ENCODE data around the gene GPR89A. TPM values are rescaled to one million over a fixed set of nuclear protein-coding genes. Genes with fewer than 3 reads are reported as not detected.

Gene GPR89A
- total and polyA plus RNA-seq, 10 of the 15 experiments (the other 5 are each of a cell fraction or from before 2014, with no cell fraction given): 15.0 to 34.8 (median 26.9) TPM

GRCh38 chr1:145711213-145711651 lies 103.4 kb downstream of the GPR89A start:
- no peak for ATAC-seq
- DNase-seq (ENCODE audit: low read depth, low spot score): no peak
- BruUV-seq (replicated peaks): no TSS peak
- Histone ChIP-seq H3K9ac (ENCODE audit: control insufficient read depth, insufficient read depth, low read length) (no peak overlapping the region), H3K4me2 (ENCODE audit: control insufficient read depth, insufficient read depth) (no peak overlapping the region), H4K20me1 (ENCODE audit: control insufficient read depth, insufficient read depth) (no peaks in the 10 kb centered on the region), H3K4me1 (ENCODE audit: control insufficient read depth, insufficient read depth, low read length) (peaks cover 6% of the 10 kb centered on the region), H3K27me3 (replicated peaks in 1 of 2; ENCODE audit: control insufficient read depth in 2 of 2, insufficient read depth in 2 of 2, low read length in 1 of 2) (no peaks in the 10 kb centered on the region), H3K27ac (ENCODE audit: control insufficient read depth, insufficient read depth) (no peak overlapping the region), H3K79me2 (ENCODE audit: control insufficient read depth, insufficient read depth, low read length) (no peaks in the 10 kb centered on the region), H3K4me3 (no peak overlapping the region), H2AFZ (ENCODE audit: control insufficient read depth, low read depth, low read length) (no peak overlapping the region), H3K9me3 (replicated peaks; ENCODE audit: control insufficient read depth, insufficient read depth, low read length) (no peaks in the 10 kb centered on the region), H3K36me3 (ENCODE audit: control insufficient read depth in 2 of 2, insufficient read depth in 2 of 2, low read length in 1 of 2) (no peaks in the 10 kb centered on the region)
- in situ Hi-C loops (cut with MboI): no loop called here
- ChIA-PET CTCF (no interaction called here), POLR2A (interaction anchor here (0.6 kb wide), 1 partner anchor 9 kb away, joined by 3 read pairs; no protein-coding TSS in a partner anchor), RAD21 (ENCODE audit: unreplicated experiment) (no interaction called here), SMC1A (ENCODE audit: uncharacterized antibody, unreplicated experiment) (no interaction called here)
- TF ChIP-seq FOXK2 (IDR thresholded peaks at IDR 0.05): no peak
- TF ChIP-seq NFYA (IDR thresholded peaks at IDR 0.05; ENCODE audit: borderline replicate concordance, low read depth, low read length): no peak
- TF ChIP-seq KAT2A (conservative IDR thresholded peaks at IDR 0.05; ENCODE audit: control insufficient read depth, low read depth, low read length): no peak
- TF ChIP-seq PAX8 (IDR thresholded peaks at IDR 0.05): no peak
- TF ChIP-seq MYB (IDR thresholded peaks at IDR 0.05; ENCODE audit: borderline replicate concordance, low read depth, low read length): no peak
- no peak for TF ChIP-seq MEF2A (IDR thresholded peaks at IDR 0.05; ENCODE audit: insufficient read depth, low read depth, low read length)
- TF ChIP-seq, protein P1, sequence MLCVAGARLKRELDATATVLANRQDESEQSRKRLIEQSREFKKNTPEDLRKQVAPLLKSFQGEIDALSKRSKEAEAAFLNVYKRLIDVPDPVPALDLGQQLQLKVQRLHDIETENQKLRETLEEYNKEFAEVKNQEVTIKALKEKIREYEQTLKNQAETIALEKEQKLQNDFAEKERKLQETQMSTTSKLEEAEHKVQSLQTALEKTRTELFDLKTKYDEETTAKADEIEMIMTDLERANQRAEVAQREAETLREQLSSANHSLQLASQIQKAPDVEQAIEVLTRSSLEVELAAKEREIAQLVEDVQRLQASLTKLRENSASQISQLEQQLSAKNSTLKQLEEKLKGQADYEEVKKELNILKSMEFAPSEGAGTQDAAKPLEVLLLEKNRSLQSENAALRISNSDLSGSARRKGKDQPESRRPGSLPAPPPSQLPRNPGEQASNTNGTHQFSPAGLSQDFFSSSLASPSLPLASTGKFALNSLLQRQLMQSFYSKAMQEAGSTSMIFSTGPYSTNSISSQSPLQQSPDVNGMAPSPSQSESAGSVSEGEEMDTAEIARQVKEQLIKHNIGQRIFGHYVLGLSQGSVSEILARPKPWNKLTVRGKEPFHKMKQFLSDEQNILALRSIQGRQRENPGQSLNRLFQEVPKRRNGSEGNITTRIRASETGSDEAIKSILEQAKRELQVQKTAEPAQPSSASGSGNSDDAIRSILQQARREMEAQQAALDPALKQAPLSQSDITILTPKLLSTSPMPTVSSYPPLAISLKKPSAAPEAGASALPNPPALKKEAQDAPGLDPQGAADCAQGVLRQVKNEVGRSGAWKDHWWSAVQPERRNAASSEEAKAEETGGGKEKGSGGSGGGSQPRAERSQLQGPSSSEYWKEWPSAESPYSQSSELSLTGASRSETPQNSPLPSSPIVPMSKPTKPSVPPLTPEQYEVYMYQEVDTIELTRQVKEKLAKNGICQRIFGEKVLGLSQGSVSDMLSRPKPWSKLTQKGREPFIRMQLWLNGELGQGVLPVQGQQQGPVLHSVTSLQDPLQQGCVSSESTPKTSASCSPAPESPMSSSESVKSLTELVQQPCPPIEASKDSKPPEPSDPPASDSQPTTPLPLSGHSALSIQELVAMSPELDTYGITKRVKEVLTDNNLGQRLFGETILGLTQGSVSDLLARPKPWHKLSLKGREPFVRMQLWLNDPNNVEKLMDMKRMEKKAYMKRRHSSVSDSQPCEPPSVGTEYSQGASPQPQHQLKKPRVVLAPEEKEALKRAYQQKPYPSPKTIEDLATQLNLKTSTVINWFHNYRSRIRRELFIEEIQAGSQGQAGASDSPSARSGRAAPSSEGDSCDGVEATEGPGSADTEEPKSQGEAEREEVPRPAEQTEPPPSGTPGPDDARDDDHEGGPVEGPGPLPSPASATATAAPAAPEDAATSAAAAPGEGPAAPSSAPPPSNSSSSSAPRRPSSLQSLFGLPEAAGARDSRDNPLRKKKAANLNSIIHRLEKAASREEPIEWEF (IDR thresholded peaks at IDR 0.05; ENCODE audit: insufficient replicate concordance, low read depth, low read length): no peak
- TF ChIP-seq RCOR1 (conservative IDR thresholded peaks at IDR 0.05; ENCODE audit: low read depth, low read length): no peak
- TF ChIP-seq ZZZ3 (IDR thresholded peaks at IDR 0.05; ENCODE audit: control insufficient read depth, insufficient read length, low read depth): no peak
- TF ChIP-seq, protein P2, sequence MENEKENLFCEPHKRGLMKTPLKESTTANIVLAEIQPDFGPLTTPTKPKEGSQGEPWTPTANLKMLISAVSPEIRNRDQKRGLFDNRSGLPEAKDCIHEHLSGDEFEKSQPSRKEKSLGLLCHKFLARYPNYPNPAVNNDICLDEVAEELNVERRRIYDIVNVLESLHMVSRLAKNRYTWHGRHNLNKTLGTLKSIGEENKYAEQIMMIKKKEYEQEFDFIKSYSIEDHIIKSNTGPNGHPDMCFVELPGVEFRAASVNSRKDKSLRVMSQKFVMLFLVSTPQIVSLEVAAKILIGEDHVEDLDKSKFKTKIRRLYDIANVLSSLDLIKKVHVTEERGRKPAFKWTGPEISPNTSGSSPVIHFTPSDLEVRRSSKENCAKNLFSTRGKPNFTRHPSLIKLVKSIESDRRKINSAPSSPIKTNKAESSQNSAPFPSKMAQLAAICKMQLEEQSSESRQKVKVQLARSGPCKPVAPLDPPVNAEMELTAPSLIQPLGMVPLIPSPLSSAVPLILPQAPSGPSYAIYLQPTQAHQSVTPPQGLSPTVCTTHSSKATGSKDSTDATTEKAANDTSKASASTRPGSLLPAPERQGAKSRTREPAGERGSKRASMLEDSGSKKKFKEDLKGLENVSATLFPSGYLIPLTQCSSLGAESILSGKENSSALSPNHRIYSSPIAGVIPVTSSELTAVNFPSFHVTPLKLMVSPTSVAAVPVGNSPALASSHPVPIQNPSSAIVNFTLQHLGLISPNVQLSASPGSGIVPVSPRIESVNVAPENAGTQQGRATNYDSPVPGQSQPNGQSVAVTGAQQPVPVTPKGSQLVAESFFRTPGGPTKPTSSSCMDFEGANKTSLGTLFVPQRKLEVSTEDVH (IDR thresholded peaks at IDR 0.05; ENCODE audit: low read depth, partially characterized antibody): no peak
- TF ChIP-seq EGR1 (IDR thresholded peaks at IDR 0.05; ENCODE audit: borderline replicate concordance in 1 of 2, low read depth in 2 of 2, low read length in 2 of 2): no peak
- no peak for TF ChIP-seq PML (IDR thresholded peaks at IDR 0.05; ENCODE audit: low read length)
- no peak for TF ChIP-seq MTA2 (IDR thresholded peaks at IDR 0.05; ENCODE audit: low read depth)
- FAIRE-seq: no peak
- intact Hi-C loops (cut with micrococcal nuclease; ENCODE audit: unreplicated experiment): no loop called here
- WGBS (ENCODE audit: insufficient coverage, insufficient replicate concordance, low lambda C conversion rate, missing lambda C conversion rate): 56% methylated on average over 3 of the region's 3 CpGs

Measured in GM12878 (cell line).